ENCODE results near the gene KYNU. TPM values are rescaled to one million over a fixed set of nuclear protein-coding genes. Genes with fewer than 3 reads are reported as not detected.

Gene KYNU
- total RNA-seq, 1 experiment from 2014 or later, result 143 TPM

DNA sequence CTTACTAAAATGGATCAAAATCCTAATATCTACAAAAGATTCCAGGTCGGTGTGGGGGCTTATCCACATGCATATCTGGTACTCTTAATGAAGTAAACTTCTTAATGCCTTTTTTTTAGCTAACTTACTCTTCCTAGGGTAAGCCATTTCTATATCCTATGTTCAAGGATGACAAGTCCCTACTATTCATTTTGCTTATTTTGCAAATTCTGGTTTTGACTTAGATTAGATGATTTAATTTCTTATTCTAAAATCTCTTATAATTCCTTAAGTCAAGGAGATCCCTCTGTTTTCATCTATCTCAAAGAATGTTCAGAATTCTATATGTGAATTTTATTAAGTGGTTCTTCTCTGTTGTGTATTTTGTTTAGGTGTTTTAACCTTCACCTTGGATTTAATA lies 79.7 kb downstream of the KYNU start:
- no peak overlapping the region for H3K4me3 Mint-ChIP-seq (ENCODE audit: unreplicated experiment)
- intact Hi-C loops (cut with micrococcal nuclease), result no loop called here
- CTCF ChIA-PET, result no interaction called here
- peaks cover 95% of the 10 kb centered on the region for H3K36me3 Mint-ChIP-seq (ENCODE audit: insufficient read depth, unreplicated experiment)
- H3K27me3 Mint-ChIP-seq (ENCODE audit: insufficient read depth, unreplicated experiment), result no peaks in the 10 kb centered on the region
- no peak overlapping the region for H3K27ac Mint-ChIP-seq (ENCODE audit: low read depth, unreplicated experiment)
- no TSS peak for BruUV-seq (replicated peaks)
- TF ChIP-seq, protein P1, sequence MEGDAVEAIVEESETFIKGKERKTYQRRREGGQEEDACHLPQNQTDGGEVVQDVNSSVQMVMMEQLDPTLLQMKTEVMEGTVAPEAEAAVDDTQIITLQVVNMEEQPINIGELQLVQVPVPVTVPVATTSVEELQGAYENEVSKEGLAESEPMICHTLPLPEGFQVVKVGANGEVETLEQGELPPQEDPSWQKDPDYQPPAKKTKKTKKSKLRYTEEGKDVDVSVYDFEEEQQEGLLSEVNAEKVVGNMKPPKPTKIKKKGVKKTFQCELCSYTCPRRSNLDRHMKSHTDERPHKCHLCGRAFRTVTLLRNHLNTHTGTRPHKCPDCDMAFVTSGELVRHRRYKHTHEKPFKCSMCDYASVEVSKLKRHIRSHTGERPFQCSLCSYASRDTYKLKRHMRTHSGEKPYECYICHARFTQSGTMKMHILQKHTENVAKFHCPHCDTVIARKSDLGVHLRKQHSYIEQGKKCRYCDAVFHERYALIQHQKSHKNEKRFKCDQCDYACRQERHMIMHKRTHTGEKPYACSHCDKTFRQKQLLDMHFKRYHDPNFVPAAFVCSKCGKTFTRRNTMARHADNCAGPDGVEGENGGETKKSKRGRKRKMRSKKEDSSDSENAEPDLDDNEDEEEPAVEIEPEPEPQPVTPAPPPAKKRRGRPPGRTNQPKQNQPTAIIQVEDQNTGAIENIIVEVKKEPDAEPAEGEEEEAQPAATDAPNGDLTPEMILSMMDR (IDR thresholded peaks at IDR 0.05; ENCODE audit: unreplicated experiment), result no peak
- no peaks in the 10 kb centered on the region for H3K4me1 Mint-ChIP-seq (ENCODE audit: insufficient read depth, unreplicated experiment)
- DNase-seq (ENCODE audit: unreplicated experiment), result no peak
- no peaks in the 10 kb centered on the region for H3K9me3 Mint-ChIP-seq (ENCODE audit: unreplicated experiment)
- POLR2A ChIA-PET, result interaction anchor here (0.6 to 2.8 kb wide), 2 partner anchors 11 to 738 kb away, joined by 3 to 9 read pairs; no protein-coding TSS in a partner anchor

DNA sequence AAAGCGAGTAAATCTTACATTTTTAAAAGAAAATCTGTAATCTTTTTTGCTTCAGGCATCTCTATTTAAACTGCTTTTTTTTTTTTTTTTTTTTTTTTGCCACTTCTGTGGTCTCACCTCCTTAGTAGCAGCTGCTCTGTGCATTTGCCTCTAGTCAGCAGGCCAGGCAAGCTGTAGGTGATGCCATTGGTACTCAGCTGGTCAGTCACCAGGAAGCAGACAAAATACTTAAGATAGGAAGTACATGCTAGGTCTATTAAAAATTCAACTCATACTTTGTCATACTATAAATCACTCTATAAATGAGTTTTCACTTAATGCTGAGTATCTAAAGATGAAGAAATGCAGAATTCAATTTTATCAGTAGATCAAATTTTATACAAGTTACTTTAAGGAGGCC lies 83.7 kb downstream of the KYNU start:
- POLR2A ChIA-PET, result interaction anchor here (0.6 kb wide), 1 partner anchor 164 kb away, joined by 3 read pairs; no protein-coding TSS in a partner anchor
- no TSS peak for BruUV-seq (replicated peaks)

GRCh38 chr2:142965443-142965842 lies 88.0 kb downstream of the KYNU start:
- no peak overlapping the region for H3K4me3 Mint-ChIP-seq (ENCODE audit: unreplicated experiment)
- BruUV-seq (replicated peaks), result no TSS peak
- H3K36me3 Mint-ChIP-seq (ENCODE audit: insufficient read depth, unreplicated experiment), result peaks cover 100% of the 10 kb centered on the region
- TF ChIP-seq, protein P1 (IDR thresholded peaks at IDR 0.05; ENCODE audit: unreplicated experiment), result no peak
- POLR2A ChIA-PET, result interaction anchor here (0.7 to 2.4 kb wide), 2 partner anchors 9 to 25 kb away, joined by 3 to 10 read pairs; no protein-coding TSS in a partner anchor
- H3K4me1 Mint-ChIP-seq (ENCODE audit: insufficient read depth, unreplicated experiment), result peaks cover 5% of the 10 kb centered on the region
- intact Hi-C loops (cut with micrococcal nuclease), result no loop called here
- H3K27ac Mint-ChIP-seq (ENCODE audit: low read depth, unreplicated experiment), result no peak overlapping the region
- H3K9me3 Mint-ChIP-seq (ENCODE audit: unreplicated experiment), result no peaks in the 10 kb centered on the region
- no peaks in the 10 kb centered on the region for H3K27me3 Mint-ChIP-seq (ENCODE audit: insufficient read depth, unreplicated experiment)
- CTCF ChIA-PET, result interaction anchor here (1.5 kb wide), 2 partner anchors 24 to 86 kb away, joined by 3 read pairs; no protein-coding TSS in a partner anchor
- no peak for DNase-seq (ENCODE audit: unreplicated experiment)

More for the DNA sequence above, 83.7 kb downstream of the KYNU start:
- DNase-seq (ENCODE audit: unreplicated experiment), result no peak
- H3K36me3 Mint-ChIP-seq (ENCODE audit: insufficient read depth, unreplicated experiment), result peaks cover 98% of the 10 kb centered on the region
- no peaks in the 10 kb centered on the region for H3K27me3 Mint-ChIP-seq (ENCODE audit: insufficient read depth, unreplicated experiment)
- peaks cover 5% of the 10 kb centered on the region for H3K4me1 Mint-ChIP-seq (ENCODE audit: insufficient read depth, unreplicated experiment)
- no peak overlapping the region for H3K4me3 Mint-ChIP-seq (ENCODE audit: unreplicated experiment)
- CTCF ChIA-PET, result no interaction called here
- no peaks in the 10 kb centered on the region for H3K9me3 Mint-ChIP-seq (ENCODE audit: unreplicated experiment)
- intact Hi-C loops (cut with micrococcal nuclease), result no loop called here
- TF ChIP-seq, protein P1 (IDR thresholded peaks at IDR 0.05; ENCODE audit: unreplicated experiment), result no peak
- no peak overlapping the region for H3K27ac Mint-ChIP-seq (ENCODE audit: low read depth, unreplicated experiment)

GRCh38 chr2:142966284-142966683 lies 88.8 kb downstream of the KYNU start:
- DNase-seq (ENCODE audit: unreplicated experiment), result no peak
- H3K9me3 Mint-ChIP-seq (ENCODE audit: unreplicated experiment), result no peaks in the 10 kb centered on the region
- no peaks in the 10 kb centered on the region for H3K27me3 Mint-ChIP-seq (ENCODE audit: insufficient read depth, unreplicated experiment)
- no peak overlapping the region for H3K27ac Mint-ChIP-seq (ENCODE audit: low read depth, unreplicated experiment)
- H3K36me3 Mint-ChIP-seq (ENCODE audit: insufficient read depth, unreplicated experiment), result peaks cover 100% of the 10 kb centered on the region
- ChIA-PET POLR2A (interaction anchor here (2.4 kb wide), 1 partner anchor 9 kb away, joined by 10 read pairs; no protein-coding TSS in a partner anchor), CTCF (interaction anchor here (1.5 kb wide), 1 partner anchor 86 kb away, joined by 3 read pairs; no protein-coding TSS in a partner anchor)
- intact Hi-C loops (cut with micrococcal nuclease), result no loop called here
- H3K4me3 Mint-ChIP-seq (ENCODE audit: unreplicated experiment), result no peak overlapping the region
- H3K4me1 Mint-ChIP-seq (ENCODE audit: insufficient read depth, unreplicated experiment), result peaks cover 5% of the 10 kb centered on the region
- TF ChIP-seq, protein P1 (IDR thresholded peaks at IDR 0.05; ENCODE audit: unreplicated experiment), result no peak
- BruUV-seq (replicated peaks), result no TSS peak
